Karpas-422 (cell line): ENCODE data around the gene HSPA8. TPM values are rescaled to one million over a fixed set of nuclear protein-coding genes. Genes with fewer than 3 reads are reported as not detected.

ENCODE experiments used
- DNase-seq: peaks from one replicate; pipeline ENCODE4 v3.0.0-alpha.2; 2015
- H2AFZ ChIP-seq: fragments of 200-600 bp; sonication (generic); 2 replicates; pipeline ENCODE4 v1.6.1; 2014; ENCODE audit warnings: antibody characterized with exemption, low read length, mixed read lengths
- H3K27ac ChIP-seq: fragments of 200-600 bp; sonication (generic); 2 replicates; pipeline ENCODE4 v1.5.1; 2014; ENCODE audit warnings: mild to moderate bottlenecking, low read length, moderate library complexity
- H3K27me3 ChIP-seq: fragments of 200-600 bp; sonication (generic); 2 replicates; pipeline ENCODE4 v1.6.1; 2014; ENCODE audit warnings: low read length, mixed read lengths
- H3K36me3 ChIP-seq: fragments of 200-600 bp; sonication (generic); 2 replicates; pipeline ENCODE4 v1.6.1; 2014; ENCODE audit warnings: low read length, mixed read lengths; ENCODE audit not compliant: insufficient read depth
- H3K4me1 ChIP-seq: fragments of 200-600 bp; sonication (generic); 2 replicates; pipeline ENCODE4 v1.6.1; 2014; ENCODE audit warnings: mild to moderate bottlenecking, low read length, mixed read lengths
- H3K4me2 ChIP-seq: fragments of 200-600 bp; sonication (generic); 2 replicates; pipeline ENCODE4 v1.6.1; 2014; ENCODE audit warnings: low read length, low read depth, mild to moderate bottlenecking; ENCODE audit not compliant: poor library complexity, severe bottlenecking
- H3K4me3 ChIP-seq: fragments of 200-600 bp; sonication (generic); 2 replicates; pipeline ENCODE4 v1.5.1; 2014; ENCODE audit warnings: mild to moderate bottlenecking, antibody characterized with exemption, low read length, mixed read lengths
- H3K79me2 ChIP-seq: fragments of 200-600 bp; sonication (generic); 2 replicates; pipeline ENCODE4 v1.6.1; 2014; ENCODE audit warnings: mild to moderate bottlenecking, low read length, mixed read lengths
- H3K9ac ChIP-seq: fragments of 200-600 bp; sonication (generic); 2 replicates; pipeline ENCODE4 v1.6.0; 2014; ENCODE audit warnings: low read length
- H3K9me2 ChIP-seq: fragments of 200-600 bp; sonication (generic), shearing (Covaris generic); replicated peaks from 2 replicates; pipeline ENCODE4 v1.6.0; 2014; ENCODE audit warnings: mild to moderate bottlenecking, low read length, moderate library complexity; ENCODE audit not compliant: insufficient read depth
- H3K9me3 ChIP-seq: fragments of 300-700, 200-600 bp; sonication (generic); 2 replicates; pipeline ENCODE4 v1.6.1; 2014; ENCODE audit warnings: low read length, mixed read lengths
- H4K20me1 ChIP-seq: fragments of 200-600 bp; sonication (generic); 2 replicates; pipeline ENCODE4 v1.6.1; 2014; ENCODE audit warnings: mild to moderate bottlenecking, antibody characterized with exemption, low read length, low read depth; ENCODE audit not compliant: insufficient read depth
- total RNA-seq: library from RNA; depleted of rRNA; stranded (reverse); fragments of >200 nt; shearing (Covaris generic); gene quantifications from 2 replicates; pipeline ENCODE4 v1.2.3, GENCODE V29; 2014; ENCODE audit warnings: low replicate concordance

The HSPA8 gene
- total RNA-seq, 1 experiment from 2014 or later, result 1,725 TPM

GRCh38 chr11:123047266-123047946 is 14.5 kb downstream of the HSPA8 start:
- no peak overlapping the region for H2AFZ ChIP-seq
- no peak overlapping the region for H3K27ac ChIP-seq
- no peak overlapping the region for H3K4me2 ChIP-seq
- no peaks in the 10 kb centered on the region for H3K4me1 ChIP-seq
- H3K36me3 ChIP-seq, result no peaks in the 10 kb centered on the region
- H4K20me1 ChIP-seq, result no peaks in the 10 kb centered on the region
- H3K4me3 ChIP-seq, result no peak overlapping the region
- no peaks in the 10 kb centered on the region for H3K27me3 ChIP-seq
- H3K9ac ChIP-seq, result no peak overlapping the region
- no peak for DNase-seq
- H3K79me2 ChIP-seq, result no peaks in the 10 kb centered on the region
- H3K9me2 ChIP-seq, result no peaks in the 10 kb centered on the region
- H3K9me3 ChIP-seq, result no peaks in the 10 kb centered on the region

GRCh38 chr11:123046473-123047259 is 15.3 kb downstream of the HSPA8 start:
- Histone ChIP-seq H3K9me3 (no peaks in the 10 kb centered on the region), H2AFZ (no peak overlapping the region), H3K27me3 (no peaks in the 10 kb centered on the region), H3K4me1 (no peaks in the 10 kb centered on the region), H3K4me2 (no peak overlapping the region), H3K4me3 (no peak overlapping the region), H3K36me3 (no peaks in the 10 kb centered on the region), H3K27ac (no peak overlapping the region), H4K20me1 (no peaks in the 10 kb centered on the region), H3K9ac (no peak overlapping the region), H3K9me2 (no peaks in the 10 kb centered on the region), H3K79me2 (no peaks in the 10 kb centered on the region)
- DNase-seq, result no peak

GRCh38 chr11:123045101-123045500 is 16.8 kb downstream of the HSPA8 start:
- Histone ChIP-seq H3K79me2 (no peaks in the 10 kb centered on the region), H3K9ac (no peak overlapping the region), H3K9me3 (no peaks in the 10 kb centered on the region), H3K9me2 (no peaks in the 10 kb centered on the region), H3K4me2 (no peak overlapping the region), H2AFZ (no peak overlapping the region), H3K36me3 (no peaks in the 10 kb centered on the region), H3K27ac (no peak overlapping the region), H4K20me1 (no peaks in the 10 kb centered on the region), H3K4me3 (no peak overlapping the region), H3K4me1 (no peaks in the 10 kb centered on the region), H3K27me3 (no peaks in the 10 kb centered on the region)
- no peak for DNase-seq

GRCh38 chr11:123041185-123041584 is 20.8 kb downstream of the HSPA8 start:
- H2AFZ ChIP-seq, result no peak overlapping the region
- H3K79me2 ChIP-seq, result no peaks in the 10 kb centered on the region
- no peak overlapping the region for H3K4me2 ChIP-seq
- H3K9me3 ChIP-seq, result no peaks in the 10 kb centered on the region
- no peaks in the 10 kb centered on the region for H3K9me2 ChIP-seq
- H3K4me1 ChIP-seq, result no peaks in the 10 kb centered on the region
- DNase-seq, result no peak
- H3K4me3 ChIP-seq, result no peak overlapping the region
- no peaks in the 10 kb centered on the region for H3K36me3 ChIP-seq
- no peak overlapping the region for H3K27ac ChIP-seq
- no peak overlapping the region for H3K9ac ChIP-seq
- no peaks in the 10 kb centered on the region for H4K20me1 ChIP-seq
- no peaks in the 10 kb centered on the region for H3K27me3 ChIP-seq

- Histone ChIP-seq H3K36me3 (no peaks in the 10 kb centered on the region), H3K9me2 (no peaks in the 10 kb centered on the region), H3K4me3 (no peak overlapping the region), H4K20me1 (no peaks in the 10 kb centered on the region), H3K9me3 (no peaks in the 10 kb centered on the region), H3K4me1 (no peaks in the 10 kb centered on the region), H2AFZ (no peak overlapping the region), H3K4me2 (no peak overlapping the region), H3K9ac (no peak overlapping the region), H3K79me2 (no peaks in the 10 kb centered on the region), H3K27ac (no peak overlapping the region), H3K27me3 (no peaks in the 10 kb centered on the region)
- no peak for DNase-seq
Observed at GRCh38 chr11:123040111-123040432, 21.9 kb downstream of the HSPA8 start.

- Histone ChIP-seq H3K9me2 (no peaks in the 10 kb centered on the region), H3K36me3 (no peaks in the 10 kb centered on the region), H3K27ac (no peak overlapping the region), H3K4me1 (no peaks in the 10 kb centered on the region), H2AFZ (no peak overlapping the region), H3K27me3 (no peaks in the 10 kb centered on the region), H3K9me3 (no peaks in the 10 kb centered on the region), H3K9ac (no peak overlapping the region), H3K4me2 (no peak overlapping the region), H3K79me2 (no peaks in the 10 kb centered on the region), H3K4me3 (no peak overlapping the region), H4K20me1 (no peaks in the 10 kb centered on the region)
- DNase-seq, result no peak
Observed at GRCh38 chr11:123035831-123036230, 26.1 kb downstream of the HSPA8 start.

DNA sequence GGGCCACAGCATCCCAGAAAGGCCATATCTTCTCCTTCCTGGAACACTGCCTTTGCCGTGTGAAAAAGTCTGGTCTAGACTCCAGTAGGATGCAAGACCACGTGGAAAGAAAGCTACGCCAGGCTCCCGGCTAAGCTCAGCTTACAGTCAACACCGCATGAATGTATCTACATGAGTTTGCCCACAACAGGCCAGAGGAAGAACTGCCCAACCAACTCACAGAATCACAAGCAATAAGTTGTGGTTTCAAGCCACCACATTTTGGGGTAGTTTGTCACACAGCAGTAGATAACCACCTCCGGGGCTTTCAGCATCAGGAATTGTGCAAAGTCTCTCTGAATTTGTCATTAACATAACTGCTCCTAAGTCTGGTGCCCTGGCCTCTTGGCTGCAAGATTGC is 27.3 kb downstream of the HSPA8 start:
- Histone ChIP-seq H3K36me3 (no peaks in the 10 kb centered on the region), H3K9me3 (no peaks in the 10 kb centered on the region), H3K9ac (no peak overlapping the region), H3K4me2 (no peak overlapping the region), H3K27me3 (no peaks in the 10 kb centered on the region), H2AFZ (no peak overlapping the region), H3K4me3 (no peak overlapping the region), H3K79me2 (no peaks in the 10 kb centered on the region), H3K4me1 (no peaks in the 10 kb centered on the region), H3K9me2 (no peaks in the 10 kb centered on the region), H3K27ac (no peak overlapping the region), H4K20me1 (no peaks in the 10 kb centered on the region)
- no peak for DNase-seq

GRCh38 chr11:123033895-123034294 is 28.0 kb downstream of the HSPA8 start:
- Histone ChIP-seq H3K4me3 (no peak overlapping the region), H3K27me3 (no peaks in the 10 kb centered on the region), H3K9me3 (no peaks in the 10 kb centered on the region), H3K4me2 (no peak overlapping the region), H3K4me1 (no peaks in the 10 kb centered on the region), H3K9me2 (no peaks in the 10 kb centered on the region), H2AFZ (no peak overlapping the region), H4K20me1 (no peaks in the 10 kb centered on the region), H3K9ac (no peak overlapping the region), H3K27ac (no peak overlapping the region), H3K79me2 (no peaks in the 10 kb centered on the region), H3K36me3 (no peaks in the 10 kb centered on the region)
- no peak for DNase-seq
